DOHH2 (cell line): ENCODE results near the gene DSTYK.

ENCODE experiments used
- H3F3A ChIP-seq: fragments of 200-600 bp; sonication (generic), shearing (Covaris generic); 2 replicates; pipeline ENCODE4 v1.6.0; 2016; ENCODE audit warnings: antibody characterized with exemption, mild to moderate bottlenecking; ENCODE audit not compliant: control insufficient read depth, insufficient read depth
- H3K27ac ChIP-seq: fragments of 200-600 bp; sonication (generic); 2 replicates; pipeline ENCODE4 v1.5.1; 2014; ENCODE audit warnings: low read depth, mild to moderate bottlenecking, low read length, moderate library complexity
- H3K27me3 ChIP-seq: fragments of 200-600 bp; sonication (generic); 2 replicates; pipeline ENCODE4 v1.6.1; 2014; ENCODE audit warnings: mild to moderate bottlenecking, low read length, mixed read lengths; ENCODE audit not compliant: control insufficient read depth
- H3K36me3 ChIP-seq: fragments of 200-600 bp; sonication (generic); 2 replicates; pipeline ENCODE4 v1.6.1; 2014; ENCODE audit warnings: mild to moderate bottlenecking, low read length, moderate library complexity, mixed read lengths; ENCODE audit not compliant: control insufficient read depth
- H3K4me1 ChIP-seq: fragments of 200-600 bp; sonication (generic); 2 replicates; pipeline ENCODE4 v1.6.1; 2014; ENCODE audit warnings: mild to moderate bottlenecking, low read length, mixed read lengths; ENCODE audit not compliant: control insufficient read depth
- H3K4me2 ChIP-seq: fragments of 200-600 bp; sonication (generic); 2 replicates; pipeline ENCODE4 v1.6.0; 2014; ENCODE audit warnings: mild to moderate bottlenecking, low read length, moderate library complexity
- H3K4me3 ChIP-seq: fragments of 200-600 bp; sonication (generic); 2 replicates; pipeline ENCODE4 v1.5.1; 2014; ENCODE audit warnings: mild to moderate bottlenecking, low read length, mixed read lengths
- H3K79me2 ChIP-seq: fragments of 200-600 bp; sonication (generic); 2 replicates; pipeline ENCODE4 v1.6.1; 2014; ENCODE audit warnings: mild to moderate bottlenecking, low read length, mixed read lengths; ENCODE audit not compliant: control insufficient read depth
- H3K9me2 ChIP-seq: fragments of 200-600 bp; sonication (generic); replicated peaks from 2 replicates; pipeline ENCODE4 v1.6.1; 2014; ENCODE audit warnings: mild to moderate bottlenecking, low read length, mixed read lengths; ENCODE audit not compliant: control insufficient read depth
- H3K9me3 ChIP-seq: fragments of 200-600 bp; sonication (generic); 2 replicates; pipeline ENCODE4 v1.6.1; 2014; ENCODE audit warnings: antibody characterized with exemption, low read length, mixed read lengths; ENCODE audit not compliant: control insufficient read depth, insufficient read depth
- H4K20me1 ChIP-seq: fragments of 200-600 bp; sonication (generic); 2 replicates; pipeline ENCODE4 v1.6.0; 2014; ENCODE audit warnings: low read depth, mild to moderate bottlenecking, antibody characterized with exemption, low read length, moderate library complexity; ENCODE audit not compliant: control insufficient read depth, insufficient read depth
- EZH2phosphoT487 ChIP-seq: fragments of 200-600 bp; sonication (generic); IDR thresholded peaks from 2 replicates; pipeline ENCODE4 v1.6.1; 2017; ENCODE audit warnings: borderline replicate concordance, mild to moderate bottlenecking, antibody characterized with exemption, low read length, moderate library complexity, mixed read lengths
- TF ChIP-seq, protein P1 (sequence below): fragments of 200-600 bp; sonication (generic); IDR thresholded peaks from one replicate; pipeline ENCODE4 v1.5.1; 2014; ENCODE audit warnings: antibody characterized with exemption, mild to moderate bottlenecking, low read depth, low read length; ENCODE audit not compliant: poor library complexity, severe bottlenecking

DSTYK gene

DNA sequence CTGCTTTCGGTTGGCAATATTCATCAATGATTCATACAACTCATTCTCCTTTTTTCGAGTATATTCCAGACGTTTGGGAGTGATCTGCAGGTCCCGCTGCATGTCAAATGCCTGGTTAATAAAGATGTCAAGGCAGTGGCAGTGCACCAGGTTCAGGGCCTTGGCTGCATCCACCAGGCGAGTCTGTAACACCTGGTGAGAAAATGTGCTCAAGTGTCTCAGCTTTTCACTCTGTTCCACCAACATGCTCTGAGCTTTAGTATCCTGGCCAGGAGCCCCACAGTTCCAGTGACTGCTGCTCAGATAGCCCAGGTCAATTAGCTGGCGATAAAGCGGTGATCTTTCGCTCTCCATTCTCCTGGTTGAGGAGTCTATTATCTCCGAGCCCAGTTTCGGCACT is 42.3 kb downstream of the DSTYK start:
- no peaks in the 10 kb centered on the region for H3K9me3 ChIP-seq
- peaks cover 4% of the 10 kb centered on the region; the same call in 1 of the 2 replicates for H3K36me3 ChIP-seq
- no peaks in the 10 kb centered on the region for H3F3A ChIP-seq
- no peak overlapping the region for H3K27ac ChIP-seq
- H3K4me1 ChIP-seq: no peaks in the 10 kb centered on the region
- no peaks in the 10 kb centered on the region for H3K79me2 ChIP-seq
- H3K4me2 ChIP-seq: no peak overlapping the region
- no peaks in the 10 kb centered on the region for H3K27me3 ChIP-seq
- H3K9me2 ChIP-seq: no peaks in the 10 kb centered on the region
- H3K4me3 ChIP-seq: no peak overlapping the region
- H4K20me1 ChIP-seq: no peaks in the 10 kb centered on the region; the same call in 1 of the 2 replicates
- TF ChIP-seq, protein P1, sequence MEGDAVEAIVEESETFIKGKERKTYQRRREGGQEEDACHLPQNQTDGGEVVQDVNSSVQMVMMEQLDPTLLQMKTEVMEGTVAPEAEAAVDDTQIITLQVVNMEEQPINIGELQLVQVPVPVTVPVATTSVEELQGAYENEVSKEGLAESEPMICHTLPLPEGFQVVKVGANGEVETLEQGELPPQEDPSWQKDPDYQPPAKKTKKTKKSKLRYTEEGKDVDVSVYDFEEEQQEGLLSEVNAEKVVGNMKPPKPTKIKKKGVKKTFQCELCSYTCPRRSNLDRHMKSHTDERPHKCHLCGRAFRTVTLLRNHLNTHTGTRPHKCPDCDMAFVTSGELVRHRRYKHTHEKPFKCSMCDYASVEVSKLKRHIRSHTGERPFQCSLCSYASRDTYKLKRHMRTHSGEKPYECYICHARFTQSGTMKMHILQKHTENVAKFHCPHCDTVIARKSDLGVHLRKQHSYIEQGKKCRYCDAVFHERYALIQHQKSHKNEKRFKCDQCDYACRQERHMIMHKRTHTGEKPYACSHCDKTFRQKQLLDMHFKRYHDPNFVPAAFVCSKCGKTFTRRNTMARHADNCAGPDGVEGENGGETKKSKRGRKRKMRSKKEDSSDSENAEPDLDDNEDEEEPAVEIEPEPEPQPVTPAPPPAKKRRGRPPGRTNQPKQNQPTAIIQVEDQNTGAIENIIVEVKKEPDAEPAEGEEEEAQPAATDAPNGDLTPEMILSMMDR: no peak
- no peak for TF ChIP-seq EZH2phosphoT487

DNA sequence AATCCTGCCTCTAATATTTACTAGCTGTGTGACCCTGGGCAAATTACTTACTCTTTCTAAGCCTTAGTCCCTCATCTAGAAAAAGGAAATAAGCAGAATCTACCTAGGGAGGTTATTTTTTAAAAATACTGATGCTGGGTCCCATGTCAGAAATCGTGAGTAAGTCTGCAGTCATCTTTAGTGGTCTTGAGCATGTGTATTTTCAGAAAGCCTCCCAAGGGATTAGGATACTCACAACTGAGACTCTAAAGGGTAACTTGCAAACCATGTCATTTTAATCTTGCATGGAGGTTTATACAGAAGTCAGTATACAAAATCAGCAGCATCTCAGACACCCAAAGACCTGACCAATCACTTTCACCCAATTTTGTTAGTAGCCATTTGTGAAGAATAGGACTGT is 43.2 kb downstream of the DSTYK start:
- no peaks in the 10 kb centered on the region for H3K4me1 ChIP-seq
- no peaks in the 10 kb centered on the region for H3K79me2 ChIP-seq
- no peaks in the 10 kb centered on the region for H3K9me3 ChIP-seq
- H3K4me2 ChIP-seq: no peak overlapping the region
- TF ChIP-seq EZH2phosphoT487: no peak
- TF ChIP-seq, protein P1: no peak
- H3K27ac ChIP-seq: no peak overlapping the region
- no peaks in the 10 kb centered on the region; the same call in 1 of the 2 replicates for H4K20me1 ChIP-seq
- no peaks in the 10 kb centered on the region for H3F3A ChIP-seq
- no peak overlapping the region for H3K4me3 ChIP-seq
- peaks cover 10% of the 10 kb centered on the region for H3K36me3 ChIP-seq
- no peaks in the 10 kb centered on the region for H3K9me2 ChIP-seq
- no peaks in the 10 kb centered on the region for H3K27me3 ChIP-seq

- no peak for TF ChIP-seq EZH2phosphoT487
- TF ChIP-seq, protein P1: no peak
- Histone ChIP-seq H3K4me2 (no peak overlapping the region), H3K36me3 (peaks cover 46% of the 10 kb centered on the region)
Measured at GRCh38 chr1:205162301-205162700, 49.2 kb downstream of the DSTYK start.

More at GRCh38 chr1:205162301-205162700, 49.2 kb downstream of the DSTYK start:
- H3K9me2 ChIP-seq: no peaks in the 10 kb centered on the region
- H4K20me1 ChIP-seq: no peaks in the 10 kb centered on the region
- H3K9me3 ChIP-seq: 0 out of 2 replicates have a peak, but pooled peaks cover 3% of the 10 kb centered on the region
- no peak overlapping the region for H3K27ac ChIP-seq
- no peak overlapping the region for H3K4me3 ChIP-seq
- no peaks in the 10 kb centered on the region for H3F3A ChIP-seq
- no peaks in the 10 kb centered on the region for H3K4me1 ChIP-seq
- H3K27me3 ChIP-seq: no peaks in the 10 kb centered on the region
- no peaks in the 10 kb centered on the region for H3K79me2 ChIP-seq
